H9 (cell line): Measurements from ENCODE around the gene IL1RAPL1. TPM values are rescaled to one million over a fixed set of nuclear protein-coding genes. Genes with fewer than 3 reads are reported as not detected.

Source experiments
- DNase-seq: peaks from one replicate; pipeline ENCODE4 v3.0.0-alpha.2; 2017
- H2AFZ ChIP-seq: one replicate; pipeline ENCODE4 v1.6.1; 2013; ENCODE audit warnings: mild to moderate bottlenecking, low read length, control low read depth, moderate library complexity
- H2AK5ac ChIP-seq: 2 replicates; pipeline ENCODE4 v1.6.1; 2013; ENCODE audit warnings: low read length, control low read depth, mixed read lengths; ENCODE audit not compliant: insufficient read length
- H2BK120ac ChIP-seq: one replicate; pipeline ENCODE4 v1.6.1; 2013; ENCODE audit warnings: low read depth, mild to moderate bottlenecking, low read length, control low read depth, inconsistent platforms; ENCODE audit not compliant: poor library complexity, severe bottlenecking
- H2BK12ac ChIP-seq: 2 replicates; pipeline ENCODE4 v1.6.1; 2013; ENCODE audit warnings: low read length, control low read depth, mixed read lengths, low read depth; ENCODE audit not compliant: insufficient read length
- H2BK15ac ChIP-seq: 2 replicates; pipeline ENCODE4 v1.6.1; 2013; ENCODE audit warnings: low read depth, low read length, control low read depth
- H2BK20ac ChIP-seq: one replicate; pipeline ENCODE4 v1.6.1; 2013; ENCODE audit warnings: low read depth, mild to moderate bottlenecking, low read length, control low read depth, inconsistent platforms; ENCODE audit not compliant: poor library complexity, severe bottlenecking
- H2BK5ac ChIP-seq: 2 replicates; pipeline ENCODE4 v1.6.1; 2013; ENCODE audit warnings: low read length, control low read depth, mixed read lengths; ENCODE audit not compliant: insufficient read length
- H3K14ac ChIP-seq: 2 replicates; pipeline ENCODE4 v1.6.1; 2013; ENCODE audit warnings: low read length, control low read depth; ENCODE audit not compliant: insufficient read depth
- H3K18ac ChIP-seq: 2 replicates; pipeline ENCODE4 v1.6.1; 2013; ENCODE audit warnings: low read depth, mild to moderate bottlenecking, mixed read lengths, low read length, control low read depth; ENCODE audit not compliant: insufficient read length
- H3K23ac ChIP-seq: 2 replicates; pipeline ENCODE4 v1.6.1; 2013; ENCODE audit warnings: low read length, control low read depth, mixed read lengths, low read depth; ENCODE audit not compliant: insufficient read length
- H3K23me2 ChIP-seq: 2 replicates; pipeline ENCODE4 v1.6.1; 2013; ENCODE audit warnings: low read depth, mild to moderate bottlenecking, mixed read lengths, low read length, control low read depth; ENCODE audit not compliant: insufficient read length, poor library complexity, severe bottlenecking
- H3K27ac ChIP-seq: 2 replicates; pipeline ENCODE4 v1.5.1; 2013; ENCODE audit warnings: low read length, control low read depth, mixed read lengths, low read depth; ENCODE audit not compliant: insufficient read length
- H3K27me3 ChIP-seq: 2 replicates; pipeline ENCODE4 v1.6.1; 2013; ENCODE audit warnings: low read length, control low read depth, inconsistent platforms; ENCODE audit not compliant: insufficient read depth
- H3K4ac ChIP-seq: 2 replicates; pipeline ENCODE4 v1.6.1; 2013; ENCODE audit warnings: low read depth, mild to moderate bottlenecking, control low read depth, inconsistent platforms, low read length, moderate library complexity
- H3K4me1 ChIP-seq: 2 replicates; pipeline ENCODE4 v1.6.1; 2013; ENCODE audit warnings: low read length, control low read depth, inconsistent platforms; ENCODE audit not compliant: insufficient read depth
- H3K4me2 ChIP-seq: 2 replicates; pipeline ENCODE4 v1.6.1; 2013; ENCODE audit warnings: low read length, control low read depth, mixed read lengths; ENCODE audit not compliant: insufficient read length, insufficient read depth
- H3K56ac ChIP-seq: 2 replicates; pipeline ENCODE4 v1.6.1; 2013; ENCODE audit warnings: low read depth, mild to moderate bottlenecking, mixed read lengths, low read length, control low read depth; ENCODE audit not compliant: insufficient read length
- H3K79me1 ChIP-seq: 2 replicates; pipeline ENCODE4 v1.6.1; 2013; ENCODE audit warnings: low read depth, mild to moderate bottlenecking, moderate library complexity, low read length, control low read depth, inconsistent platforms; ENCODE audit not compliant: insufficient read depth, poor library complexity, severe bottlenecking
- H3K79me2 ChIP-seq: 2 replicates; pipeline ENCODE4 v1.6.1; 2013; ENCODE audit warnings: low read length, control low read depth, inconsistent platforms; ENCODE audit not compliant: insufficient read depth
- H3K9ac ChIP-seq: 2 replicates; pipeline ENCODE4 v1.6.1; 2013; ENCODE audit warnings: low read length, control low read depth, mixed read lengths; ENCODE audit not compliant: insufficient read length; ENCODE audit errors: extremely low read depth
- H3K9me3 ChIP-seq: one replicate; pipeline ENCODE4 v1.6.1; 2013; ENCODE audit warnings: low read depth, low read length, inconsistent platforms; ENCODE audit not compliant: control insufficient read depth
- H3T11ph ChIP-seq: one replicate; pipeline ENCODE4 v1.6.1; 2013; ENCODE audit warnings: mild to moderate bottlenecking, low read length, control low read depth, inconsistent platforms
- H4K20me1 ChIP-seq: one replicate; pipeline ENCODE4 v1.6.1; 2013; ENCODE audit not compliant: control insufficient read depth, insufficient read length, insufficient read depth
- H4K5ac ChIP-seq: 2 replicates; pipeline ENCODE4 v1.6.1; 2013; ENCODE audit warnings: low read depth, mild to moderate bottlenecking, mixed read lengths, low read length, control low read depth; ENCODE audit not compliant: insufficient read length
- H4K8ac ChIP-seq: replicated peaks from 2 replicates; pipeline ENCODE4 v1.6.1; 2013; ENCODE audit warnings: low read length, control low read depth, mixed read lengths, low read depth; ENCODE audit not compliant: insufficient read length
- H4K91ac ChIP-seq: 2 replicates; pipeline ENCODE4 v1.6.1; 2013; ENCODE audit warnings: low read depth, mild to moderate bottlenecking, moderate library complexity, mixed read lengths, low read length, control low read depth; ENCODE audit not compliant: insufficient read length
- H3K27ac Mint-ChIP-seq, 3 experiments: 2 replicates in 2 of 3; 3 replicates in 1 of 3; pipeline ENCODE4 v1.8.0; 2020 to 2021; ENCODE audit warnings: mixed read lengths in 3 of 3, mild to moderate bottlenecking in 1 of 3, moderate library complexity in 1 of 3
- H3K27me3 Mint-ChIP-seq: 2 replicates; pipeline ENCODE4 v1.8.0; 2021; ENCODE audit warnings: low read depth, mild to moderate bottlenecking, moderate library complexity, mixed read lengths
- H3K36me3 Mint-ChIP-seq, 3 experiments: 2 replicates in 2 of 3; 3 replicates in 1 of 3; pipeline ENCODE4 v1.8.0; 2020 to 2021; ENCODE audit warnings: low read depth in 3 of 3, mixed read lengths in 3 of 3; ENCODE audit not compliant: insufficient read depth in 1 of 3
- H3K4me1 Mint-ChIP-seq, 2 experiments: 2 replicates each; pipeline ENCODE4 v1.8.0; 2020; ENCODE audit warnings: mixed read lengths in 2 of 2
- H3K4me3 Mint-ChIP-seq, 2 experiments: 2 replicates in 1 of 2; 3 replicates in 1 of 2; pipeline ENCODE4 v1.8.0; 2020 to 2021; ENCODE audit warnings: mild to moderate bottlenecking in 2 of 2, mixed read lengths in 2 of 2, moderate library complexity in 1 of 2
- H3K9me3 Mint-ChIP-seq, 2 experiments: 2 replicates in 1 of 2; 3 replicates in 1 of 2; pipeline ENCODE4 v1.8.0; 2020; ENCODE audit warnings: mild to moderate bottlenecking in 2 of 2, mixed read lengths in 2 of 2, moderate library complexity in 1 of 2
- WGBS: extraction: QIAGEN DNeasy Blood & Tissue Kit; methylation state at CpG from one replicate; pipeline ENCODE4 v1.1.7; 2013; ENCODE audit warnings: missing lambda C conversion rate, low lambda C conversion rate, mixed read lengths; ENCODE audit not compliant: insufficient read length; ENCODE audit errors: extremely low coverage; 5-methylcytosine and 5-hydroxymethylcytosine counted together
- total RNA-seq: library from RNA; stranded (reverse); gene quantifications from 2 replicates; pipeline ENCODE4 v1.2.1, GENCODE V29; 2021
- TF ChIP-seq, protein P1 (sequence below): fragments of 200-600 bp; sonication (generic); conservative IDR thresholded peaks from 3 replicates; pipeline ENCODE4 v1.8.0; 2021; ENCODE audit warnings: antibody characterized with exemption, mild to moderate bottlenecking

The IL1RAPL1 gene
- total RNA-seq, 1 experiment from 2014 or later: 0.31 TPM

GRCh38 chrX:28998609-28999135, 411.4 kb downstream of the IL1RAPL1 start:
- Histone ChIP-seq H4K20me1 (no peaks in the 10 kb centered on the region), H4K91ac (no peak overlapping the region), H3K9me3 (peaks cover 3% of the 10 kb centered on the region), H3K9ac (no peak overlapping the region), H3K79me2 (no peaks in the 10 kb centered on the region), H2AFZ (no peak overlapping the region), H2BK5ac (no peak overlapping the region), H2AK5ac (no peak overlapping the region), H4K8ac (no peak overlapping the region), H3K23ac (no peak overlapping the region), H2BK12ac (no peak overlapping the region), H3T11ph (no peak overlapping the region), H3K56ac (no peak overlapping the region), H3K79me1 (no peaks in the 10 kb centered on the region), H3K27ac (no peak overlapping the region), H3K18ac (no peak overlapping the region), H3K23me2 (no peaks in the 10 kb centered on the region), H2BK120ac (no peak overlapping the region), H2BK15ac (no peak overlapping the region), H2BK20ac (no peak overlapping the region), H4K5ac (no peak overlapping the region), H3K4me1 (no peaks in the 10 kb centered on the region), H3K27me3 (no peaks in the 10 kb centered on the region), H3K4ac (no peak overlapping the region), H3K4me2 (no peak overlapping the region), H3K14ac (no peak overlapping the region)
- Mint-ChIP-seq H3K27me3 (no peaks in the 10 kb centered on the region; the same call in 1 of the 2 replicates), H3K4me1 (peaks cover 10 to 16% of the 10 kb centered on the region in 2 experiments), H3K4me3 (no peak overlapping the region), H3K9me3 (peaks cover 8 to 46% of the 10 kb centered on the region in 2 experiments), H3K36me3 (no peaks in the 10 kb centered on the region; a peak in 1 of 7 replicates), H3K27ac (no peak overlapping the region)
- no CpG with 5 or more reads among the region's 3 CpGs for WGBS
- DNase-seq: no peak
- TF ChIP-seq, protein P1, sequence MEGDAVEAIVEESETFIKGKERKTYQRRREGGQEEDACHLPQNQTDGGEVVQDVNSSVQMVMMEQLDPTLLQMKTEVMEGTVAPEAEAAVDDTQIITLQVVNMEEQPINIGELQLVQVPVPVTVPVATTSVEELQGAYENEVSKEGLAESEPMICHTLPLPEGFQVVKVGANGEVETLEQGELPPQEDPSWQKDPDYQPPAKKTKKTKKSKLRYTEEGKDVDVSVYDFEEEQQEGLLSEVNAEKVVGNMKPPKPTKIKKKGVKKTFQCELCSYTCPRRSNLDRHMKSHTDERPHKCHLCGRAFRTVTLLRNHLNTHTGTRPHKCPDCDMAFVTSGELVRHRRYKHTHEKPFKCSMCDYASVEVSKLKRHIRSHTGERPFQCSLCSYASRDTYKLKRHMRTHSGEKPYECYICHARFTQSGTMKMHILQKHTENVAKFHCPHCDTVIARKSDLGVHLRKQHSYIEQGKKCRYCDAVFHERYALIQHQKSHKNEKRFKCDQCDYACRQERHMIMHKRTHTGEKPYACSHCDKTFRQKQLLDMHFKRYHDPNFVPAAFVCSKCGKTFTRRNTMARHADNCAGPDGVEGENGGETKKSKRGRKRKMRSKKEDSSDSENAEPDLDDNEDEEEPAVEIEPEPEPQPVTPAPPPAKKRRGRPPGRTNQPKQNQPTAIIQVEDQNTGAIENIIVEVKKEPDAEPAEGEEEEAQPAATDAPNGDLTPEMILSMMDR: no peak
